ENCODE measurements around the gene PALD1. TPM values are rescaled to one million over a fixed set of nuclear protein-coding genes. Genes with fewer than 3 reads are reported as not detected.

The PALD1 gene
- total RNA-seq, 4 donors from 2014 or later = 10.4 to 19.1 (median 12.8) TPM

- TF ChIP-seq CTCF (IDR thresholded peaks at IDR 0.05) (no peak), POLR2AphosphoS5 (IDR thresholded peaks at IDR 0.05) (no peak), POLR2A (IDR thresholded peaks at IDR 0.05; ENCODE audit: low read depth) (no peak), EP300 (IDR thresholded peaks at IDR 0.05) (no peak)
- intact Hi-C loops (cut with DNase I) = loop anchor here (5.0 kb wide), 1 partner anchor 38 kb away; no protein-coding TSS in a partner anchor
- H3K27me3 ChIP-seq = no peaks in the 10 kb centered on the region
- no peak overlapping the region for H3K4me3 ChIP-seq
- H3K36me3 ChIP-seq = no peaks in the 10 kb centered on the region
- no peak overlapping the region for H3K27ac ChIP-seq (replicated peaks in 1 of 4)
- H3K9me3 ChIP-seq = no peaks in the 10 kb centered on the region
- H3K4me1 ChIP-seq = peaks cover 20 to 25% (median 22%) of the 10 kb centered on the region in 4 donors
- 89% methylated on average over 2 of the region's 2 CpGs for WGBS
- no peak for DNase-seq (ENCODE audit: extremely low spot score)
These were observed 3.8 kb upstream of the PALD1 start for GRCh38 chr10:70474780-70475179.

GRCh38 chr10:70475661-70476060 is 2.9 kb upstream of the PALD1 start:
- H3K36me3 ChIP-seq = no peaks in the 10 kb centered on the region
- WGBS = 88% methylated on average over 7 of the region's 8 CpGs
- H3K4me3 ChIP-seq = no peak overlapping the region
- H3K27ac ChIP-seq (replicated peaks in 1 of 4) = no peak overlapping the region
- peaks cover 29 to 33% (median 31%) of the 10 kb centered on the region in 4 donors for H3K4me1 ChIP-seq
- H3K9me3 ChIP-seq = no peaks in the 10 kb centered on the region
- intact Hi-C loops (cut with DNase I) = loop anchor here (5.0 kb wide), 1 partner anchor 37 kb away; no protein-coding TSS in a partner anchor
- no peaks in the 10 kb centered on the region for H3K27me3 ChIP-seq
- no peak for DNase-seq (ENCODE audit: extremely low spot score)
- TF ChIP-seq CTCF (IDR thresholded peaks at IDR 0.05) = no peak
- TF ChIP-seq POLR2AphosphoS5 (IDR thresholded peaks at IDR 0.05) = no peak
- TF ChIP-seq POLR2A (IDR thresholded peaks at IDR 0.05; ENCODE audit: low read depth) = no peak
- TF ChIP-seq EP300 (IDR thresholded peaks at IDR 0.05) = no peak

- Histone ChIP-seq H3K36me3 (no peaks in the 10 kb centered on the region), H3K27ac (replicated peaks in 1 of 4) (no peak overlapping the region), H3K9me3 (no peaks in the 10 kb centered on the region), H3K4me3 (no peak overlapping the region), H3K27me3 (no peaks in the 10 kb centered on the region), H3K4me1 (peaks cover 36 to 41% (median 39%) of the 10 kb centered on the region in 4 donors)
- TF ChIP-seq EP300 (IDR thresholded peaks at IDR 0.05) (no peak), POLR2AphosphoS5 (IDR thresholded peaks at IDR 0.05) (no peak), POLR2A (IDR thresholded peaks at IDR 0.05; ENCODE audit: low read depth) (no peak), CTCF (IDR thresholded peaks at IDR 0.05) (no peak)
- 80% methylated on average over 7 of the region's 7 CpGs for WGBS
- intact Hi-C loops (cut with DNase I) = loop anchor here (5.0 kb wide), 1 partner anchor 36 kb away; no protein-coding TSS in a partner anchor
- DNase-seq (ENCODE audit: extremely low spot score) = no peak
These were observed 2.1 kb upstream of the PALD1 start for GRCh38 chr10:70476249-70477035.

GRCh38 chr10:70477661-70478162 is 855 bp upstream of the PALD1 start:
- intact Hi-C loops (cut with DNase I) = loop anchor here (5.0 kb wide), 1 partner anchor 35 kb away; no protein-coding TSS in a partner anchor
- no peaks in the 10 kb centered on the region for H3K36me3 ChIP-seq
- H3K27ac ChIP-seq (replicated peaks in 1 of 4) = peak overlapping the region; percentile 76 to 86 (median 82)
- no peak for DNase-seq (ENCODE audit: extremely low spot score)
- peak overlapping the region; percentile 69 to 90 (median 76) for H3K4me3 ChIP-seq
- H3K4me1 ChIP-seq = peaks cover 48 to 54% (median 51%) of the 10 kb centered on the region in 4 donors
- H3K27me3 ChIP-seq = no peaks in the 10 kb centered on the region
- H3K9me3 ChIP-seq = no peaks in the 10 kb centered on the region
- TF ChIP-seq CTCF (IDR thresholded peaks at IDR 0.05) (no peak), EP300 (IDR thresholded peaks at IDR 0.05) (no peak), POLR2A (IDR thresholded peaks at IDR 0.05; ENCODE audit: low read depth) (no peak), POLR2AphosphoS5 (IDR thresholded peaks at IDR 0.05) (no peak)
- WGBS = 16% methylated on average over 13 of the region's 27 CpGs

Measured in esophagus muscularis mucosa (tissue), 4 donors.